Coronary artery (tissue), 2 donors: ENCODE measurements around the gene WBP2NL.

Experiments used
- DNase-seq: peaks from one replicate; pipeline ENCODE4 v3.0.0-alpha.2; 2017; ENCODE audit warnings: low spot score
- H3K27ac ChIP-seq, 2 donors: fragments of 200-600 bp; sonication (generic); one replicate each; pipeline ENCODE4 v1.5.1; 2016 to 2019
- H3K4me3 ChIP-seq: fragments of 200-600 bp; sonication (generic); 2 replicates; pipeline ENCODE4 v1.5.1; 2016; ENCODE audit warnings: mild to moderate bottlenecking, moderate library complexity
- CTCF ChIP-seq: fragments of 200-600 bp; sonication (generic); IDR thresholded peaks from one replicate; pipeline ENCODE4 v1.5.1; 2019; ENCODE audit warnings: antibody characterized with exemption

WBP2NL gene

GRCh38 chr22:42010778-42011177 lies 12.2 kb downstream of the WBP2NL start:
- Histone ChIP-seq H3K4me3 (no peak overlapping the region), H3K27ac (no peak overlapping the region)
- no peak for TF ChIP-seq CTCF
- DNase-seq: no peak

GRCh38 chr22:42013385-42013784 lies 14.8 kb downstream of the WBP2NL start:
- TF ChIP-seq CTCF: no peak
- H3K27ac ChIP-seq: no peak overlapping the region
- H3K4me3 ChIP-seq: no peak overlapping the region
- DNase-seq: no peak

- TF ChIP-seq CTCF: no peak
- no peak for DNase-seq
- H3K27ac ChIP-seq: no peak overlapping the region
- H3K4me3 ChIP-seq: no peak overlapping the region
These were observed 17.5 kb downstream of the WBP2NL start for GRCh38 chr22:42016111-42016510.

GRCh38 chr22:42018224-42018623 lies 19.6 kb downstream of the WBP2NL start:
- H3K4me3 ChIP-seq: no peak overlapping the region
- no peak for DNase-seq
- TF ChIP-seq CTCF: no peak
- no peak overlapping the region for H3K27ac ChIP-seq

GRCh38 chr22:42021571-42021970 lies 23.0 kb downstream of the WBP2NL start:
- DNase-seq: no peak
- Histone ChIP-seq H3K4me3 (no peak overlapping the region), H3K27ac (no peak overlapping the region)
- no peak for TF ChIP-seq CTCF

- Histone ChIP-seq H3K27ac (no peak overlapping the region), H3K4me3 (no peak overlapping the region)
- DNase-seq: no peak
- TF ChIP-seq CTCF: no peak
These were observed 23.7 kb downstream of the WBP2NL start for GRCh38 chr22:42022162-42022847.

GRCh38 chr22:42025421-42025820 lies 26.8 kb downstream of the WBP2NL start:
- TF ChIP-seq CTCF: no peak

More at GRCh38 chr22:42025421-42025820, 26.8 kb downstream of the WBP2NL start:
- no peak overlapping the region for H3K4me3 ChIP-seq
- DNase-seq: no peak
- no peak overlapping the region for H3K27ac ChIP-seq
